A673 (cell line): ENCODE measurements around the gene POU2AF1. TPM values are rescaled to one million over a fixed set of nuclear protein-coding genes. Genes with fewer than 3 reads are reported as not detected.

Experiments
- BruUV-seq: library from RNA; stranded (reverse); fragments of 400-500 nt; replicated peaks from 2 replicates; lab custom pipeline; 2021; lab: Mats Ljungman, UMichigan
- CTCF ChIA-PET: fragments of 300-600 bp; sonication (Branson Sonifier 250); formaldehyde crosslinking; loops from one replicate; lab custom pipeline; 2022; ENCODE audit warnings: antibody characterized with exemption; lab: Charles Lee
- POLR2A ChIA-PET: fragments of 300-600 bp; sonication (Branson Sonifier 250); formaldehyde crosslinking; loops from one replicate; lab custom pipeline; 2022; ENCODE audit warnings: antibody characterized with exemption; ENCODE audit not compliant: low non-redundant PET; lab: Charles Lee
- DNase-seq: peaks from one replicate; pipeline ENCODE4 v3.0.0-alpha.2; 2015; ENCODE audit warnings: low spot score
- H3K27ac ChIP-seq: fragments of 200-600 bp; sonication (generic); 2 replicates; pipeline ENCODE4 v1.5.1; 2016; ENCODE audit warnings: mixed run types, low read depth, mild to moderate bottlenecking, mixed read lengths, antibody characterized with exemption, low read length; ENCODE audit not compliant: poor library complexity, severe bottlenecking
- H3K27me3 ChIP-seq: fragments of 200-600 bp; sonication (generic); replicated peaks from 2 replicates; pipeline ENCODE4 v1.6.1; 2017; ENCODE audit warnings: mixed run types, low read depth, mild to moderate bottlenecking, mixed read lengths, antibody characterized with exemption, low read length; ENCODE audit not compliant: insufficient read depth, poor library complexity
- H3K36me3 ChIP-seq: fragments of 200-600 bp; sonication (generic); 2 replicates; pipeline ENCODE4 v1.6.1; 2016; ENCODE audit warnings: mixed run types, mild to moderate bottlenecking, mixed read lengths, antibody characterized with exemption, low read length; ENCODE audit not compliant: insufficient read depth, poor library complexity, severe bottlenecking
- H3K4me1 ChIP-seq: fragments of 200-600 bp; sonication (generic); 2 replicates; pipeline ENCODE4 v1.6.1; 2017; ENCODE audit warnings: mixed run types, mild to moderate bottlenecking, mixed read lengths, antibody characterized with exemption, low read length; ENCODE audit not compliant: insufficient read depth, poor library complexity, severe bottlenecking
- H3K4me3 ChIP-seq: fragments of 200-600 bp; sonication (generic); 2 replicates; pipeline ENCODE4 v1.5.1; 2016; ENCODE audit warnings: low read depth, mixed run types, mild to moderate bottlenecking, mixed read lengths, low read length; ENCODE audit not compliant: poor library complexity, severe bottlenecking
- H3K9me3 ChIP-seq: fragments of 200-600 bp; sonication (generic); 2 replicates; pipeline ENCODE4 v1.6.1; 2016; ENCODE audit warnings: mixed run types, low read depth, mild to moderate bottlenecking, mixed read lengths, antibody characterized with exemption, low read length; ENCODE audit not compliant: poor library complexity, severe bottlenecking
- EZH2 ChIP-seq: fragments of 200-600 bp; sonication (generic); IDR thresholded peaks from 2 replicates; pipeline ENCODE4 v1.6.1; 2017; ENCODE audit warnings: borderline replicate concordance, low read depth, mild to moderate bottlenecking, mixed read lengths, antibody characterized with exemption, low read length; ENCODE audit not compliant: poor library complexity, severe bottlenecking
- intact Hi-C: fragments of 100-400 bp; cut with micrococcal nuclease; formaldehyde crosslinking; loops from one replicate; pipeline ENCODE4 v1.10.0; 2022; ENCODE audit not compliant: unreplicated experiment
- microRNA-seq: library from miRNA; unstranded; fragments of <30 nt; microRNA quantifications from one replicate; pipeline ENCODE4 v1.2.0, GENCODE V29; 2021
- total RNA-seq: library from RNA; stranded (reverse); gene quantifications from 2 replicates; pipeline ENCODE4 v1.2.3, GENCODE V29; 2021
- TF ChIP-seq, protein P1 (sequence below): fragments of 300-800, 200-600 bp; sonication (generic); conservative IDR thresholded peaks from 2 replicates; pipeline ENCODE4 v1.5.1; 2017; ENCODE audit warnings: low read depth, mild to moderate bottlenecking, antibody characterized with exemption, low read length, moderate library complexity, mixed read lengths

Gene POU2AF1
- total RNA-seq, 1 experiment from 2014 or later: not detected

DNA sequence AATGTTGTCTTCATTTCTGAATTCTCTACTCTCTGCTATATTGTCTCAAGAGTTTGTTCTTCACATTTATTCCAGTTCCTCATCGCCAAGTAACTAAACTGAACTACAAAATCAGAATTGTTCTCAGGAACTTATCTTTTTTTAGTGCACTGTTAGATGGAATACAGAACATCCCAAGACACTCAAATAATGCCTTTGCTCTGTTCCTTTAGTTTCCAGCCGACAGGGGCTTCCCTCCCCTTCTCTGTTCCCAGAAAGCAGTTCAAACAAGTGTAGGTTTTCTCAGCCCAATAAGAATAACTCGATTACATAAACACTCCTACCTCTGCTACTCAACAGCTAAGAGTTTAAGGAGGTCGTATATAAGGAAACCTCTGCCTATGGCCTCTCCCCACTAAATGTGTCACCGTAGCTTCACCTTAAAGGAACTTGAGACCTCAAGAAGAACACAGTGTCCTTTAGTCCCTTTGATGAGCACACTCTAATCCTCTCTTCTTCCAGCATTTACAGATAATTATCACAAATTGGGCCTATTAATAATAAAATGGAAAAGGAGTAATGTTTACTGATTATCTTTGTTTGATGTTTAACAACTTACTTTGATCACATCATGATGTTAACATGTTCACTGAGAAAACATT is 73.8 kb downstream of the POU2AF1 start:
- no peaks in the 10 kb centered on the region for H3K27me3 ChIP-seq

DNA sequence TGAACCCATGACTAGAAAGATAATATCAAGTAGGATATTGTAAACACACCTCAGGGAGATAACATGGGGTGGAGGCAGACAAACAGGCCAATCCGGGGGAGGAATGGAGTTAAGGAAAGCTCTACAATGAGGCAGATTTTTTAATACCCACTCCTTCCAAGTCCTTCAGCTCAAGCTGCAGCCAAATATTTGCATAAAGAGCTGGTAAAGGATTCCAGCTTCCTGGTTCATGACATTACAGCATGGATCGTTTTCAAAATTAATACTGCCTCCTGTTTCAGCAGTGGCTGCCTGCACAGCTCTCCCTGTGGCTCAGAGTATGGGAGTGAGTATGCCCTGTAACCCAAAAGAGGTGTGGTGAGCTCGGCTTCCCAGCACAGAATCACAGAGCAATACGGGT is 75.6 kb downstream of the POU2AF1 start:
- CTCF ChIA-PET: no interaction called here
- Histone ChIP-seq H3K4me1 (peaks cover 27% of the 10 kb centered on the region), H3K36me3 (no peaks in the 10 kb centered on the region), H3K27ac (no peak overlapping the region), H3K27me3 (no peaks in the 10 kb centered on the region), H3K4me3 (no peak overlapping the region), H3K9me3 (no peaks in the 10 kb centered on the region)
- POLR2A ChIA-PET: interaction anchor here (0.7 kb wide), 1 partner anchor 77 kb away, joined by 10 read pairs; no protein-coding TSS in a partner anchor
- no peak for TF ChIP-seq EZH2
- TF ChIP-seq, protein P1, sequence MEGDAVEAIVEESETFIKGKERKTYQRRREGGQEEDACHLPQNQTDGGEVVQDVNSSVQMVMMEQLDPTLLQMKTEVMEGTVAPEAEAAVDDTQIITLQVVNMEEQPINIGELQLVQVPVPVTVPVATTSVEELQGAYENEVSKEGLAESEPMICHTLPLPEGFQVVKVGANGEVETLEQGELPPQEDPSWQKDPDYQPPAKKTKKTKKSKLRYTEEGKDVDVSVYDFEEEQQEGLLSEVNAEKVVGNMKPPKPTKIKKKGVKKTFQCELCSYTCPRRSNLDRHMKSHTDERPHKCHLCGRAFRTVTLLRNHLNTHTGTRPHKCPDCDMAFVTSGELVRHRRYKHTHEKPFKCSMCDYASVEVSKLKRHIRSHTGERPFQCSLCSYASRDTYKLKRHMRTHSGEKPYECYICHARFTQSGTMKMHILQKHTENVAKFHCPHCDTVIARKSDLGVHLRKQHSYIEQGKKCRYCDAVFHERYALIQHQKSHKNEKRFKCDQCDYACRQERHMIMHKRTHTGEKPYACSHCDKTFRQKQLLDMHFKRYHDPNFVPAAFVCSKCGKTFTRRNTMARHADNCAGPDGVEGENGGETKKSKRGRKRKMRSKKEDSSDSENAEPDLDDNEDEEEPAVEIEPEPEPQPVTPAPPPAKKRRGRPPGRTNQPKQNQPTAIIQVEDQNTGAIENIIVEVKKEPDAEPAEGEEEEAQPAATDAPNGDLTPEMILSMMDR: no peak
- no TSS peak for BruUV-seq
- DNase-seq: peak; percentile 31
- intact Hi-C loops: no loop called here

More for the DNA sequence above, 73.8 kb downstream of the POU2AF1 start:
- Histone ChIP-seq H3K4me1 (peaks cover 30% of the 10 kb centered on the region), H3K36me3 (no peaks in the 10 kb centered on the region), H3K4me3 (no peak overlapping the region), H3K27ac (no peak overlapping the region), H3K9me3 (no peaks in the 10 kb centered on the region)
- TF ChIP-seq EZH2: no peak
- TF ChIP-seq, protein P1: no peak
- BruUV-seq: no TSS peak
- POLR2A ChIA-PET: no interaction called here
- CTCF ChIA-PET: no interaction called here
- intact Hi-C loops: no loop called here
- no peak for DNase-seq

DNA sequence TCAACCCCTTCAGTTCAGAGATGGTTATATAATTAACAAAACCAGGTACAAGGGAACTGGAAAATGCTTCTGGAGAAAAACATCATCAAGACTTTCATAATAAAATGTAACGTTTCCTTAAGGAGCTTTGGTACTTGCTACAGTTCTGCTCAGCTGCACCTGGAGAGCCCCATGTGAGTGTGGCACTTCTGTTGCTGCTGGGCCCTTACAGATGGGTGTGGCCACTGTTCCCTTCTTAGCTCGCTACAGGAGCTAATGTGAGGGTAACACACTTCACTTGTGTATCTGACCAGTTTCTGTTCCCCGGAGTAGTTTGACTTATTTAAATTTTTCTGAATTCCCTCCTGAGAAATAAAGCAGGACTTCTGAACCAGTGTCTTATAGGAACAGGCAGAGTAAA is 76.8 kb downstream of the POU2AF1 start:
- H3K27ac ChIP-seq: no peak overlapping the region
- no TSS peak for BruUV-seq
- H3K27me3 ChIP-seq: no peaks in the 10 kb centered on the region
- no peaks in the 10 kb centered on the region for H3K36me3 ChIP-seq
- peaks cover 27% of the 10 kb centered on the region for H3K4me1 ChIP-seq
- TF ChIP-seq, protein P1: no peak
- TF ChIP-seq EZH2: no peak
- no peaks in the 10 kb centered on the region for H3K9me3 ChIP-seq
- no peak for DNase-seq
- intact Hi-C loops: no loop called here
- ChIA-PET CTCF (no interaction called here), POLR2A (no interaction called here)
- H3K4me3 ChIP-seq: no peak overlapping the region

Small RNA genes within 50 kb of the gene (microRNA-seq; reads per million reads assigned to microRNA genes)
- gene MIR4491: not detected

Other genes with a start within 250 kb of the POU2AF1 start
- not detected in 2 replicates for gene POU2AF2, start 133.6 kb downstream of the POU2AF1 start, total RNA-seq
- 0.77 and 1.1 TPM in 2 replicates for gene POU2AF3, start 80.7 kb downstream of the POU2AF1 start, total RNA-seq
- not detected in 2 replicates for gene BTG4, start 133.1 kb upstream of the POU2AF1 start, total RNA-seq
- 0.58 TPM in 1 of 2 replicates, not detected in the other for gene HOATZ, start 135.5 kb upstream of the POU2AF1 start, total RNA-seq
- gene LAYN, start 161.4 kb upstream of the POU2AF1 start, total RNA-seq: 9.6 and 10.0 TPM in 2 replicates
- 18.7 and 21.5 TPM in 2 replicates for gene SIK2, start 223.2 kb upstream of the POU2AF1 start, total RNA-seq